M059J (cell line): ENCODE results near the gene FILIP1. TPM values are rescaled to one million over a fixed set of nuclear protein-coding genes. Genes with fewer than 3 reads are reported as not detected.

ENCODE experiments used
- DNase-seq: peaks from one replicate; pipeline ENCODE4 v3.0.0-alpha.2; 2012; ENCODE audit warnings: low read depth
- total RNA-seq: library from RNA; depleted of rRNA; stranded (reverse); fragments of >200 nt; shearing (Covaris generic); gene quantifications from 2 replicates; pipeline ENCODE4 v1.2.3, GENCODE V29; 2014

The FILIP1 gene
- total RNA-seq, 1 experiment from 2014 or later, result 1.3 TPM

- no peak for DNase-seq
Measured at GRCh38 chr6:75299801-75300530, 193.6 kb downstream of the FILIP1 start.

- peak; percentile 73 for DNase-seq
Measured at GRCh38 chr6:75296811-75297779, 196.5 kb downstream of the FILIP1 start.

GRCh38 chr6:75292555-75292954 lies 201.0 kb downstream of the FILIP1 start:
- DNase-seq, result no peak

GRCh38 chr6:75291744-75292143 lies 201.9 kb downstream of the FILIP1 start:
- no peak for DNase-seq

- DNase-seq, result no peak
Measured at GRCh38 chr6:75291331-75291730, 202.3 kb downstream of the FILIP1 start.

- no peak for DNase-seq
Measured at GRCh38 chr6:75290136-75290945, 203.3 kb downstream of the FILIP1 start.

GRCh38 chr6:75288023-75288422 lies 205.6 kb downstream of the FILIP1 start:
- DNase-seq, result no peak

- DNase-seq, result no peak
Measured at GRCh38 chr6:75287424-75287823, 206.2 kb downstream of the FILIP1 start.

GRCh38 chr6:75286955-75287354 lies 206.6 kb downstream of the FILIP1 start:
- DNase-seq, result no peak

- no peak for DNase-seq
Measured at GRCh38 chr6:75285283-75285639, 208.3 kb downstream of the FILIP1 start.

- peak; percentile 100 for DNase-seq
Measured at GRCh38 chr6:75284632-75285282, 208.8 kb downstream of the FILIP1 start, which contains the start of gene TMEM30A. Gene TMEM30A (minus strand): TSS chr6:75284792. CDS start chr6:75284638, 154 bp downstream.

GRCh38 chr6:75283907-75284631 lies 209.5 kb downstream of the FILIP1 start:
- DNase-seq, result peak; percentile 51

GRCh38 chr6:75282706-75283105 lies 210.9 kb downstream of the FILIP1 start:
- DNase-seq, result no peak

GRCh38 chr6:75281653-75282052 lies 211.9 kb downstream of the FILIP1 start:
- DNase-seq, result no peak

GRCh38 chr6:75280131-75280855 lies 213.3 kb downstream of the FILIP1 start:
- DNase-seq, result no peak

GRCh38 chr6:75279418-75279817 lies 214.2 kb downstream of the FILIP1 start:
- DNase-seq, result no peak

GRCh38 chr6:75278474-75279077 lies 215.0 kb downstream of the FILIP1 start:
- DNase-seq, result peak; percentile 35

GRCh38 chr6:75275067-75275466 lies 218.5 kb downstream of the FILIP1 start:
- peak; percentile 96 for DNase-seq

- DNase-seq, result no peak
Measured at GRCh38 chr6:75273009-75273408, 220.6 kb downstream of the FILIP1 start.
